ENCODE data around the gene ITIH4.
A peak's percentile ranks its signal among the peaks of the same experiment; 100 is the strongest.

The ITIH4 gene

GRCh38 chr3:52830535-52831258 lies at the start of gene ITIH4:
Gene ITIH4, minus strand, starts transcription at chr3:52830672. Its CDS starts 30 bp downstream, at chr3:52830642.
- peak; percentile 67 for DNase-seq

GRCh38 chr3:52880047-52880446 lies 49.6 kb upstream of the ITIH4 start:
- DNase-seq: no peak

- no peak for DNase-seq
These were observed 49.1 kb upstream of the ITIH4 start for GRCh38 chr3:52879581-52879980.

GRCh38 chr3:52879090-52879489 lies 48.6 kb upstream of the ITIH4 start:
- no peak for DNase-seq

GRCh38 chr3:52877085-52877484 lies 46.6 kb upstream of the ITIH4 start:
- no peak for DNase-seq

GRCh38 chr3:52874864-52875587 lies 44.6 kb upstream of the ITIH4 start:
- peak; percentile 87 for DNase-seq

GRCh38 chr3:52874160-52874701 lies 43.8 kb upstream of the ITIH4 start:
- DNase-seq: peak; percentile 46

- peak; percentile 78 for DNase-seq
These were observed 43.1 kb upstream of the ITIH4 start for GRCh38 chr3:52873433-52874159.

GRCh38 chr3:52872245-52872644 lies 41.8 kb upstream of the ITIH4 start:
- peak; percentile 55 for DNase-seq

GRCh38 chr3:52871761-52872160 lies 41.3 kb upstream of the ITIH4 start:
- DNase-seq: no peak

- no peak for DNase-seq
These were observed 40.0 kb upstream of the ITIH4 start for GRCh38 chr3:52870471-52870870.

- no peak for DNase-seq
These were observed 36.0 kb upstream of the ITIH4 start for GRCh38 chr3:52866427-52866826.

GRCh38 chr3:52865994-52866393 lies 35.5 kb upstream of the ITIH4 start:
- DNase-seq: no peak

GRCh38 chr3:52860424-52860768 lies 29.9 kb upstream of the ITIH4 start:
- no peak for DNase-seq

GRCh38 chr3:52859686-52860423 lies 29.4 kb upstream of the ITIH4 start:
- no peak for DNase-seq

- no peak for DNase-seq
These were observed 27.4 kb upstream of the ITIH4 start for GRCh38 chr3:52857864-52858263.

GRCh38 chr3:52857133-52857532 lies 26.7 kb upstream of the ITIH4 start:
- no peak for DNase-seq

GRCh38 chr3:52856666-52857065 lies 26.2 kb upstream of the ITIH4 start:
- no peak for DNase-seq

- DNase-seq: no peak
These were observed 23.5 kb upstream of the ITIH4 start for GRCh38 chr3:52854013-52854412.

GRCh38 chr3:52852419-52852818 lies 21.9 kb upstream of the ITIH4 start:
- DNase-seq: no peak

- peak; percentile 70 for DNase-seq
These were observed 20.9 kb upstream of the ITIH4 start for GRCh38 chr3:52851348-52851747.

- no peak for DNase-seq
These were observed 19.2 kb upstream of the ITIH4 start for GRCh38 chr3:52849656-52850055.

GRCh38 chr3:52848617-52849016 lies 18.1 kb upstream of the ITIH4 start:
- DNase-seq: no peak

All from OCI-M1 (cell line).